HEK293 (cell line): ENCODE measurements around the gene TRIM9.
A peak's percentile ranks its signal among the peaks of the same experiment; 100 is the strongest.

ENCODE experiments used
- CTCF ChIP-seq: fragments of 450-650 bp; formaldehyde crosslinking; IDR thresholded peaks from 2 replicates; pipeline ENCODE4 v1.5.1; 2016; ENCODE audit warnings: missing biosample characterization, missing genetic modification characterization
- EGR2 ChIP-seq: fragments of 450-650 bp; formaldehyde crosslinking; IDR thresholded peaks from 2 replicates; pipeline ENCODE4 v1.5.1; 2016; ENCODE audit warnings: low read depth, missing biosample characterization, missing genetic modification characterization
- HOXC10 ChIP-seq: sonication (generic); formaldehyde crosslinking; IDR thresholded peaks from 2 replicates; pipeline ENCODE4 v1.8.1; 2023; ENCODE audit warnings: mild to moderate bottlenecking, missing genetic modification reagents
- KLF10 ChIP-seq: fragments of 450-650 bp; IDR thresholded peaks from 2 replicates; pipeline ENCODE4 v1.5.1; 2018; ENCODE audit warnings: missing biosample characterization, mild to moderate bottlenecking, missing genetic modification characterization
- PRDM10 ChIP-seq: fragments of 450-650 bp; formaldehyde crosslinking; IDR thresholded peaks from 2 replicates; pipeline ENCODE4 v1.5.1; 2016; ENCODE audit warnings: missing biosample characterization, missing genetic modification characterization
- ZNF433 ChIP-seq: fragments of 450-650 bp; formaldehyde crosslinking; IDR thresholded peaks from 2 replicates; pipeline ENCODE4 v1.5.1; 2016; ENCODE audit warnings: missing biosample characterization, missing genetic modification characterization, low read depth
- ZNF561 ChIP-seq: fragments of 450-650 bp; IDR thresholded peaks from 2 replicates; pipeline ENCODE4 v1.5.1; 2018; ENCODE audit warnings: missing biosample characterization, missing genetic modification characterization, borderline replicate concordance
- ZNF76 ChIP-seq: fragments of 450-650 bp; formaldehyde crosslinking; IDR thresholded peaks from 2 replicates; pipeline ENCODE4; 2016; ENCODE audit warnings: low read depth, missing biosample characterization, missing genetic modification characterization, borderline replicate concordance
- TF ChIP-seq, protein P1 (sequence below): fragments of 450-650 bp; formaldehyde crosslinking; IDR thresholded peaks from 2 replicates; pipeline ENCODE4 v1.5.1; 2016; ENCODE audit warnings: missing biosample characterization, missing genetic modification characterization

DNA sequence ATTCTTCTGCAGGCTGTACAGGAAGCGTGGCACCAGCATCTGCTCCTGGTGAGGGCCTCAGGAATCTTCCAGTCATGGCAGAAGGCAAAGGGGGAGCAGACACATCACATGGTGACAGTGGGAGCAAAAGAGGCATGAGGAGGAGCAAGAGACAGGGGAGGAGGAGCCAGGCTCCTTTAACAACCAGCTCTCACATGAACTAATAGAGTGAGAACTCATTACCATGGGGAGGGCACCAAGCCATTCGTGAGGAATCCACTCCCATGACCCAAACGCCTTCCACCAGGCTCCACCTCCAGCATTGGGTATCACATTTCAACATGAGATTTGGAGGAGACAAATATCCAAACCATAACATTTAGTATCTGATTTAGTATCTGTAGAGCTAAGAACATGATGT lies 14.7 kb upstream of the TRIM9 start:
- no peak for TF ChIP-seq ZNF76 (tag by site-specific recombination)
- TF ChIP-seq, protein P1, sequence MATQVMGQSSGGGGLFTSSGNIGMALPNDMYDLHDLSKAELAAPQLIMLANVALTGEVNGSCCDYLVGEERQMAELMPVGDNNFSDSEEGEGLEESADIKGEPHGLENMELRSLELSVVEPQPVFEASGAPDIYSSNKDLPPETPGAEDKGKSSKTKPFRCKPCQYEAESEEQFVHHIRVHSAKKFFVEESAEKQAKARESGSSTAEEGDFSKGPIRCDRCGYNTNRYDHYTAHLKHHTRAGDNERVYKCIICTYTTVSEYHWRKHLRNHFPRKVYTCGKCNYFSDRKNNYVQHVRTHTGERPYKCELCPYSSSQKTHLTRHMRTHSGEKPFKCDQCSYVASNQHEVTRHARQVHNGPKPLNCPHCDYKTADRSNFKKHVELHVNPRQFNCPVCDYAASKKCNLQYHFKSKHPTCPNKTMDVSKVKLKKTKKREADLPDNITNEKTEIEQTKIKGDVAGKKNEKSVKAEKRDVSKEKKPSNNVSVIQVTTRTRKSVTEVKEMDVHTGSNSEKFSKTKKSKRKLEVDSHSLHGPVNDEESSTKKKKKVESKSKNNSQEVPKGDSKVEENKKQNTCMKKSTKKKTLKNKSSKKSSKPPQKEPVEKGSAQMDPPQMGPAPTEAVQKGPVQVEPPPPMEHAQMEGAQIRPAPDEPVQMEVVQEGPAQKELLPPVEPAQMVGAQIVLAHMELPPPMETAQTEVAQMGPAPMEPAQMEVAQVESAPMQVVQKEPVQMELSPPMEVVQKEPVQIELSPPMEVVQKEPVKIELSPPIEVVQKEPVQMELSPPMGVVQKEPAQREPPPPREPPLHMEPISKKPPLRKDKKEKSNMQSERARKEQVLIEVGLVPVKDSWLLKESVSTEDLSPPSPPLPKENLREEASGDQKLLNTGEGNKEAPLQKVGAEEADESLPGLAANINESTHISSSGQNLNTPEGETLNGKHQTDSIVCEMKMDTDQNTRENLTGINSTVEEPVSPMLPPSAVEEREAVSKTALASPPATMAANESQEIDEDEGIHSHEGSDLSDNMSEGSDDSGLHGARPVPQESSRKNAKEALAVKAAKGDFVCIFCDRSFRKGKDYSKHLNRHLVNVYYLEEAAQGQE: no peak
- TF ChIP-seq CTCF (tag by site-specific recombination): no peak
- peak; percentile 35 for TF ChIP-seq PRDM10 (tag by site-specific recombination)
- TF ChIP-seq ZNF561: no peak
- TF ChIP-seq EGR2: no peak
- TF ChIP-seq KLF10: no peak
- TF ChIP-seq ZNF433 (tag by site-specific recombination): no peak
- TF ChIP-seq HOXC10: no peak
